GM19193 (cell line): ENCODE measurements around the gene LSMEM2.

Source experiments
- POLR2A ChIP-seq: IDR thresholded peaks from 4 replicates; pipeline ENCODE4 v1.6.1; 2011; ENCODE audit not compliant: insufficient read depth, insufficient read length; ENCODE audit errors: extremely low read depth

The LSMEM2 gene

GRCh38 chr3:50327943-50328691 lies 49.2 kb downstream of the LSMEM2 start, which contains the start of gene TUSC2:
Gene TUSC2, minus strand, starts transcription at chr3:50328223. Its CDS starts 124 bp downstream, at chr3:50328099.
- TF ChIP-seq POLR2A: peak; percentile 85

- TF ChIP-seq POLR2A: no peak
Measured at GRCh38 chr3:50330330-50330729, 51.4 kb downstream of the LSMEM2 start.

- no peak for TF ChIP-seq POLR2A
Measured at GRCh38 chr3:50331364-50331907, 52.5 kb downstream of the LSMEM2 start.

- TF ChIP-seq POLR2A: no peak
Measured at GRCh38 chr3:50333744-50334328, 54.9 kb downstream of the LSMEM2 start.

- no peak for TF ChIP-seq POLR2A
Measured at GRCh38 chr3:50334339-50335075, 55.6 kb downstream of the LSMEM2 start.

- TF ChIP-seq POLR2A: no peak
Measured at GRCh38 chr3:50336452-50337174, 57.7 kb downstream of the LSMEM2 start.

GRCh38 chr3:50337175-50337861 lies 58.4 kb downstream of the LSMEM2 start:
- peak; percentile 79 for TF ChIP-seq POLR2A
